ENCODE results near the gene SLC4A11.

DNA sequence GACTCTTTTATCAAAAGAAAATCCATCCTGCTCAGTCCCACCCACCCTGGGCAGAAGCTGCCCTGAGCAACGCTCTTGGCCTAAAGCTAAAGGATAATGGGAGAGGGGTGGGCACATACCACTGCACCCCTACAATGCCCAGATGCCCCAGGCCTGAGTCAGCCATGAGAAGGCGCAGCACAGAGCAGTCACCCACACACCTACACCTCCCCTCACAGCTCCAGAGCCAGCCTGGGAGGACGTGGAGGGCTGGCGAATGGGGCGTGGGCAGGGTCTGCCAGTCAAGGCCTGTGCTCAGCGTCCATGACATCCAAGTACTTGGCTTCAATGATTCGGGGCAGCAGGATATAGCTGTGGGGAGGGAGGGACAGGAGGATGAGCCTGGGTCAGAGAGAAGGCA lies 11.5 kb downstream of the SLC4A11 start:
- TF ChIP-seq CTCF (IDR thresholded peaks at IDR 0.05; ENCODE audit: low read depth, low read length) (no peak), POLR2A (IDR thresholded peaks at IDR 0.05; ENCODE audit: extremely low read depth, insufficient read length) (no peak), MYC (IDR thresholded peaks at IDR 0.05; ENCODE audit: low read depth, low read length) (no peak)
